HG03196 (cell line): ENCODE measurements around the gene PRKD1.
"Not testable (repeated sequence)": the region's sequence is repeated elsewhere in the genome, so short reads cannot be mapped to it uniquely, and the experiment has no call there.

ENCODE experiments used
- ATAC-seq: cut with Tn5 transposase; IDR thresholded peaks from one replicate; pipeline ENCODE4 v1.9.1; 2021; ENCODE audit not compliant: unreplicated experiment

PRKD1 gene

DNA sequence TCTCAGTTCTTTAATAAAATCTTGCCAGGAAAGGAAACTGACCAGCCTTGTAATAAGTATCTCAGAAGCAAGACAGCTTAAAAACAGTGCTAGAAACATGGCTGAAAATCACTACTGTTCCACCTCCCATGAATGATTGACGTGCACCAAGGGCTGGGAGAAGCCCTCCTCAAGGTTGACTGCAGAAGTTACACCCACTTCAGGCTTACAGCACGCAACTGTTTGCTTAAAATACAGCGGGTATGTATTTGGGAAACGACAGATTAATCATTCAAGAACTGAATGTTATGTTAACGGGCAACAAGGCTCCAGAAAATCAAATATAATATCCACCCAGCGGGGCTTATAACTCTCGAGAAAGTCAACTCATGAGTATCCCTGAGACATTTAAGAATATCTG, 22.1 kb downstream of the PRKD1 start:
- no peak for ATAC-seq

GRCh38 chr14:29900609-29901350, 26.9 kb downstream of the PRKD1 start:
- ATAC-seq: no peak

DNA sequence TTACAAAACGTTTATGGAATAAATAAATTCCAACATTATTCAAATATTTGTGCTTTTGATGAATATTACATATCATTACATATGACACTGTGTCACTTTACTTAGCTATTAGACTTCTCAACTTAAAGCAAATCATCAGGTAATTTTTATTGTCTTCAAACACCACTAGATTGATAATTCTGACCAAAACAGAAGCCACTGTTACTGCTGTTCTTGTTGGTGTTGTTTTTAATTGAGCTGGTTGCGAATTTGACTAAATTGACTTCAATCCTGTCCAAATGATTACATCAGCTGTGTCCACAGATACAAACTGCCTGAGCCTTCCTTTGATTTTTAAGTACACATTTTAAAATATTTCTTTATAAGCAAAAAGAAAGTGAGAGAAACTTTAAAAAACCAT, 29.2 kb downstream of the PRKD1 start:
- ATAC-seq: no peak

- ATAC-seq: no peak
Observed at GRCh38 chr14:29897181-29897580, 30.5 kb downstream of the PRKD1 start.

- no peak for ATAC-seq
Observed at GRCh38 chr14:29896354-29896821, 31.3 kb downstream of the PRKD1 start.

DNA sequence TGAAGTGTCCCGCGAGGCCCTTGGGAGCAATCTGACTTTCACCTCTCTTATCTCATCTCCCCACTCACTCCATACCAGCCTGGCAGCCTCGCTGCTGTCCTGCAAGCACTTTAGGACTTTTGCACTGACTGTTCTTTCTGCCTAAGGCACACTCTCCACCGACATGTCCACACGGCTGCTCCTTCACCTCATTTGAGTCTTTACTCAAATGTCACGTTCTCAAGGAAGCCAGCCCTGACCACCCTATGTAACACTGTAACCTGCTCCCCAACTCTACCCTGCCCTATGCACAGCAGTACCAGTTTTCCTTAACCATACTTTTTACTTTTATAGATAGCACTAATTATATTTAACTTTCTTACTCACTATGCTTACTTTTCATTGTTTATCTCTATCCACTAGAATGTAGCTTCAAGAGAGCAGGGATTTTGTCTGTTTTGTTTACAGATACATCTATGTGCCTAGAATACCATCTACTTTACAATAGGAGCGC, 32.0 kb downstream of the PRKD1 start:
- ATAC-seq: no peak

DNA sequence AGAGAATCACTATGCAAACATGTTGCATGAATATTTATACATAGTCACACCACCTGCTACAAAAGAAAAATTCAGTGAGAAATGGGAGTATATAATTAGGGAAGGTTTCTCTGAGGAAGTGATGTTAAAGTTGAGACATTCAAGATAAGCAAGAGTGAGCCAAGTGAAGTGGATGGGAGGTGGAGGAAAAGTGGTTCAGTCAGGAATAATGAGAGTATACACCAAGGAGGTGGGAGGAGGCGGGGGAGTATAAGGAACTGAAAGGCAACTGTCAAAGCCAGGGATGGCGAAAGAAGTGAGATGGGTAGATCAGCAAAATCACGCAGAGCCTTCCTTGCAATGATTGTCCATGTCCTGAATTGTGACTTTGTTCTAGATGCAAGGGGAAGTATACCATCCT, 33.7 kb downstream of the PRKD1 start:
- no peak for ATAC-seq

DNA sequence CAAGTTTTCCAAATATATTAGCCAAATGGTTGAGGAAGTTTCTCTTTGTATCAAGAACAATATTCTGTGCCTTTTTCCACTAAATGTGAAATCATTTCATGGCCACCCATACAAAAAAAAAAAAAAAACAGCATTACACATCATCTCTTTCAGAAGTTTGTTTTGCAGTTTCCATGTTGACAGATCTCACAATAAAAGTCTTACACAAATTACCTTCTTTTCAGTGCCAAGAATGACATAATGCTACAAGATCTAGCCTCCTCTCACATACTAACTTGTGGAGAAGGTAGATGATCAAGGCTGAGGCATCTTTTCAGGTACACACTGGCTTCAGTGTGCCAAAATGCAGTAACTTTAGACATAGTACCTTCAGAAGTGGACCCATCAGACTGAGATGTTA, 35.3 kb downstream of the PRKD1 start:
- no peak for ATAC-seq

DNA sequence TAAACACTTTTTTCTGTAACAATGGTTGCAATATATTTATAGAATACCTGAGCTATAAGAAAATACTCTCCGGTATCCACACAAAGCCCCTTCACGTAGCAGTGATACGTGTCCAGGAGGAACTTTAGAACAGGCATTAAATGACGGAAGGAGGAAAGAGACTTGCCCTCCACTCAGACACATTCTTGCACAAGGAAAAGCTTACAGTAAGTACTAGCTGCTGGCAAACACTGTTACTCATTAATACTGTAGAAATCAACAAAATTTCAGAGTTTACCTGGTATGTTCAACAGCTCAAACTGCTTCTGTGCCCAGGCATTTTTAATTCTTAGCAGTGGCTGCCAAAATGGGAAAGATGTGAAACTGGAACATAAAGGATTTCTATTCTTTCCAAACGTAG, 41.7 kb downstream of the PRKD1 start:
- ATAC-seq: no peak

DNA sequence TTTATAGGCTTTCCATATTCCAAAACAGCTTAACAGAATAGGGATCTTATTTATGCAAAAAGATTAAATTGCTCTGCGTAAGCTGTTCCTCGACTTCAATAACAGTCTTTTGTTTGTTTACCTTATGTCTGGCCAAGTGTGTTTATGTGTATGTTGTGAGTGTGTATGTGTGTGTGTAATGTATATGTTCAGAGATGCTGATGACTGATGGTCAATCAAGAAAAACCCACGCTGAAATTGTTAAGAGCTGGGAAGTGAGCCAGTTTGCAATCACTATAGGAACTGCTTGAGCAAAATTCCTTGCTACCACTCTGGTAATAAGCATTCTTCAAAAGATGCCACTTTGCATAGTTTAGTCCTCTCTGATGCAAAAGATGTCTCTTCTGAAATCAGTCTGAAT, 59.6 kb downstream of the PRKD1 start:
- no peak for ATAC-seq

DNA sequence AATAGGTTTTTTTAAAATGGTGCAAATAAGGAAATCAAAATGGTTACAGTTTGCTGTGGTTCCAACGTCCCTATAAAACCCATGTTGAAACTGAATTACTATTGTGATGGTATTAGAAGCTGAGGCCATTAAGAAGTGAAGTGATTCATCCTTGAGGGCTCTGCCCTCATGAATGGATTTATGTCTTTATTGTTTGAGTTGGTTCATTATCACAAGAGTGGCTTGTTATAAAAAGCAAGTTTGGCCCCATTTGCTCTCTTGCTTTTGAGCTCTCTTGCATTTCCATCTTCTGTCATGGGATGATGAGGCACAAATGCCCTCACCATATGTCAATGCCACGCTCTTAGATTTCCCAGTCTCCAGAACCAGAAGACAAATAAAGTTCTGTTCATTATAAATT, 62.3 kb downstream of the PRKD1 start:
- no peak for ATAC-seq

GRCh38 chr14:29861996-29862395, 65.7 kb downstream of the PRKD1 start:
- no peak for ATAC-seq

- peak; percentile 94 for ATAC-seq
Observed at GRCh38 chr14:29858299-29858698, 69.3 kb downstream of the PRKD1 start.

GRCh38 chr14:29857551-29857950, 70.1 kb downstream of the PRKD1 start:
- ATAC-seq: peak; percentile 80

GRCh38 chr14:29856516-29856915, 71.1 kb downstream of the PRKD1 start:
- ATAC-seq: no peak

DNA sequence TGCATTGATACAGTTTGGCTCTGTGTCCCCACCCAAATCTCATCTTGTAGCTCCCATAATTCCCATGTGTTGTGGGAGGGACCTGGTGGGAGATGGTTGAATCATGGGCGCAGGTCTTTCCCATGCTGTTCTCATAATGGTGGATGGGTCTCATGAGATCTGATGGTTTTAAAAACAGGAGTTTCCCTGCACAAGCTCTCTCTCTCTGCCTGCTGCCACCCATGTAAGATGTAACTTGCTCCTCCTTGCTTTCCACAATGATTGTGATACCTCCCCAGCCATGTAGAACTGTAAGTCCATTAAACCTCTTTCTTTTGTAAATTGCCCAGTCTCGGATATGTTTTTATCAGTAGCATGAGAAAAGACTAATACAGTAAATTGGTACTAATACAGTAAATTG, 74.0 kb downstream of the PRKD1 start:
- ATAC-seq: not testable (repeated sequence)

- no peak for ATAC-seq
Observed at GRCh38 chr14:29853272-29853671, 74.4 kb downstream of the PRKD1 start.

- no peak for ATAC-seq
Observed at GRCh38 chr14:29851397-29851796, 76.2 kb downstream of the PRKD1 start.

GRCh38 chr14:29847056-29847380, 80.6 kb downstream of the PRKD1 start:
- ATAC-seq: no peak

- ATAC-seq: peak; percentile 75
Observed at GRCh38 chr14:29846339-29847055, 81.2 kb downstream of the PRKD1 start.

DNA sequence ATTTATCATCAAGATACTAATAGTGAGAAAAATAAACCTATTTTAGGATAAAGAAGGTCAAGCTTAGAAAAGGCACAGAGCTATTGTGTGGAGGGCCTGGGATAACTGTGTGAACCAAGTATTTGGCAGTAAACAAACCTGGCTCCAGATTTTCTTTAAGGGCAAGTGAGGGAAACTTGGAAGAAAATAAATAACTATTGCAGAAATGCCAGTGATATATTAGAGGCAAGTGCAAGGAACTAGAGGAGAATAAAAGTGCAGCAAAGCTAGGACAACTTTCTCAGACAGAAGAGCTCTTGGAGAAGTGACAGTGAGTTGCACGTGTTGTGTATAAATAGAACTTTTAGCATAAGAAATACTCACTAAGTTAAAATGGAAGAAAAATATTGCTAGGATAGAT, 83.7 kb downstream of the PRKD1 start:
- ATAC-seq: no peak

DNA sequence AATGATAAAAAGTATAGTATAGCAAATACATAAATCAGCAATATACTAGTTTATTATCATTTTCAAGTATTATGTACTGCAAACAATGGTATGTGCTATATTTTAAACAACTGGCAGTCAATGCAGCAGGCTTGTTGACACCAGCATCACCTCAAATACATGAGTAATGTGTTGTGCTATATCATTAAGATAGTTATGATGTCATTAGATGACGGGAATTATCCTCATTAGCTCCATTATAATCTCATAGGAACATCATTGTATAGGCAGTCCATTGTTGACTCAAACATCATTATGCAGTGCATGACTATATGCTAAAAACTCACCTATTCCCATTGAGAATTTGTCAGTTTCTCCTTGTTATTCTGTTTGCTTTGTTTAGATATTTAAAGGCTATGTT, 85.4 kb downstream of the PRKD1 start:
- no peak for ATAC-seq
